Body of pancreas (tissue), 4 donors: ENCODE measurements around the gene DDX28. TPM values are rescaled to one million over a fixed set of nuclear protein-coding genes. Genes with fewer than 3 reads are reported as not detected.
A peak's percentile ranks its signal among the peaks of the same experiment; 100 is the strongest.

ENCODE experiments used
- ATAC-seq: fragments of 150-250 bp; one replicate; pipeline ENCODE4 v1.9.1; 2016
- DNase-seq, 4 donors: peaks; one replicate each; pipeline ENCODE4 v3.0.0-alpha.2; 2019
- H3K27ac ChIP-seq, 4 donors: fragments of 200-600 bp; sonication (generic); 1 replicate in 3 of 4; 2 replicates in 1 of 4; pipeline versions ENCODE4 v1.5.1 to v1.6.1; 2016 to 2019; ENCODE audit warnings: mild to moderate bottlenecking in 1 of 4, mixed read lengths in 1 of 4, moderate library complexity in 1 of 4
- H3K27me3 ChIP-seq, 2 donors: fragments of 200-600 bp; sonication (generic); one replicate each; pipeline ENCODE4 v1.6.0; 2016; ENCODE audit warnings: mild to moderate bottlenecking in 1 of 2
- H3K36me3 ChIP-seq, 2 donors: fragments of 200-600 bp; sonication (generic); replicated peaks in 1 of 2; 2 replicates each; pipeline ENCODE4 v1.5.1; 2016; ENCODE audit warnings: low read depth in 2 of 2; ENCODE audit not compliant: insufficient read depth in 1 of 2
- H3K4me1 ChIP-seq: fragments of 200-600 bp; sonication (generic); one replicate; pipeline ENCODE4 v1.6.0; 2016
- H3K4me3 ChIP-seq, 2 donors: fragments of 200-600 bp; sonication (generic); 1 replicate in 1 of 2; 2 replicates in 1 of 2; pipeline ENCODE4 v1.5.1; 2016 to 2019
- H3K9me3 ChIP-seq, 3 donors: fragments of 200-600 bp; sonication (generic); 1 replicate in 2 of 3; 2 replicates in 1 of 3; pipeline ENCODE4 v1.5.1; 2016
- CTCF ChIP-seq, 7 experiments: fragments of 450-650 bp in 4 of 7; fragments of 200-600 bp in 3 of 7; sonication (generic) in 3 of 7; IDR thresholded peaks; one replicate each; pipeline ENCODE4 v1.5.1; 2016 to 2019; ENCODE audit warnings: antibody characterized with exemption in 7 of 7
- POLR2A ChIP-seq, 3 donors: fragments of 450-650 bp; IDR thresholded peaks; one replicate each; pipeline ENCODE4 v1.6.1; 2016; ENCODE audit warnings: antibody characterized with exemption in 3 of 3, mild to moderate bottlenecking in 2 of 3
- WGBS, 2 donors: methylation state at CpG; one replicate each; pipeline ENCODE4 v1.1.5; 2017; 5-methylcytosine and 5-hydroxymethylcytosine counted together
- intact Hi-C: fragments of 100-400 bp; cut with DNase I; formaldehyde crosslinking; loops from one replicate; pipeline ENCODE4 v1.15.1; 2023
- total RNA-seq, 2 donors: library from RNA; depleted of rRNA; stranded (reverse); fragments of >200 nt; gene quantifications; one replicate each; pipeline ENCODE4 v1.1.0, GENCODE V29; 2016

DDX28 gene
- total RNA-seq, 2 donors from 2014 or later, result 3.4 to 13.2 TPM

- intact Hi-C loops, result no loop called here
Observed at GRCh38 chr16:67993207-67994039, 29.6 kb downstream of the DDX28 start.

GRCh38 chr16:67992661-67993206 lies 30.3 kb downstream of the DDX28 start:
- intact Hi-C loops, result no loop called here
- no peak overlapping the region for H3K27ac ChIP-seq
- H3K4me1 ChIP-seq, result peaks cover 10% of the 10 kb centered on the region
- no peaks in the 10 kb centered on the region for H3K9me3 ChIP-seq
- WGBS, 2 donors, result 41 to 43% methylated on average over 2 to 13 of the region's 20 CpGs
- ATAC-seq (no peak), DNase-seq (no peak)
- H3K36me3 ChIP-seq, result no peaks in the 10 kb centered on the region
- H3K4me3 ChIP-seq, result no peak overlapping the region
- TF ChIP-seq CTCF (IDR thresholded peaks at IDR 0.05) (no peak), POLR2A (IDR thresholded peaks at IDR 0.05) (no peak)
- H3K27me3 ChIP-seq, result no peaks in the 10 kb centered on the region

More at GRCh38 chr16:67993207-67994039, 29.6 kb downstream of the DDX28 start:
- DNase-seq, result peak; percentile 74 to 81 (median 78)
- peak in 1 of 3 donors; percentile 20 for TF ChIP-seq POLR2A (IDR thresholded peaks at IDR 0.05)
- peak; percentile 93 to 98 (median 96) for TF ChIP-seq CTCF (IDR thresholded peaks at IDR 0.05)
- 18 to 100% methylated on average over 1 to 17 of the region's 39 CpGs for WGBS, 2 donors
- Histone ChIP-seq H3K9me3 (no peaks in the 10 kb centered on the region), H3K4me3 (no peak overlapping the region), H3K27ac (peak overlapping the region in 2 of 4 donors; percentile 14 to 64), H3K27me3 (no peaks in the 10 kb centered on the region), H3K36me3 (no peaks in the 10 kb centered on the region), H3K4me1 (peaks cover 10% of the 10 kb centered on the region)
- ATAC-seq, result peak; percentile 92

GRCh38 chr16:67990018-67990386 lies 33.0 kb downstream of the DDX28 start:
- no peak for TF ChIP-seq CTCF (IDR thresholded peaks at IDR 0.05)
- no peak for TF ChIP-seq POLR2A (IDR thresholded peaks at IDR 0.05)
- DNase-seq (no peak), ATAC-seq (no peak)
- Histone ChIP-seq H3K27me3 (no peaks in the 10 kb centered on the region), H3K27ac (no peak overlapping the region), H3K4me1 (peaks cover 11% of the 10 kb centered on the region), H3K36me3 (no peaks in the 10 kb centered on the region), H3K4me3 (no peak overlapping the region), H3K9me3 (no peaks in the 10 kb centered on the region)
- 73 to 78% methylated on average over 6 of the region's 6 CpGs for WGBS, 2 donors
- intact Hi-C loops, result no loop called here

- intact Hi-C loops, result no loop called here
- Histone ChIP-seq H3K27ac (no peak overlapping the region), H3K9me3 (no peaks in the 10 kb centered on the region), H3K4me1 (peaks cover 13% of the 10 kb centered on the region), H3K27me3 (no peaks in the 10 kb centered on the region), H3K36me3 (no peaks in the 10 kb centered on the region), H3K4me3 (no peak overlapping the region)
- DNase-seq, result no peak
- ATAC-seq, result no peak
- 69 to 80% methylated on average over 6 to 8 of the region's 8 CpGs for WGBS, 2 donors
- TF ChIP-seq POLR2A (IDR thresholded peaks at IDR 0.05) (no peak), CTCF (IDR thresholded peaks at IDR 0.05) (no peak)
Observed at GRCh38 chr16:67989322-67990017, 33.6 kb downstream of the DDX28 start.
